ENCODE data around the gene DNAJB1. TPM values are rescaled to one million over a fixed set of nuclear protein-coding genes. Genes with fewer than 3 reads are reported as not detected.

The DNAJB1 gene
- total and polyA plus RNA-seq, 2 of the 13 experiments (the other 11 are each of a cell fraction or from before 2014, with no cell fraction given), result 87.5 to 97.3 TPM

- TF ChIP-seq, protein P1, sequence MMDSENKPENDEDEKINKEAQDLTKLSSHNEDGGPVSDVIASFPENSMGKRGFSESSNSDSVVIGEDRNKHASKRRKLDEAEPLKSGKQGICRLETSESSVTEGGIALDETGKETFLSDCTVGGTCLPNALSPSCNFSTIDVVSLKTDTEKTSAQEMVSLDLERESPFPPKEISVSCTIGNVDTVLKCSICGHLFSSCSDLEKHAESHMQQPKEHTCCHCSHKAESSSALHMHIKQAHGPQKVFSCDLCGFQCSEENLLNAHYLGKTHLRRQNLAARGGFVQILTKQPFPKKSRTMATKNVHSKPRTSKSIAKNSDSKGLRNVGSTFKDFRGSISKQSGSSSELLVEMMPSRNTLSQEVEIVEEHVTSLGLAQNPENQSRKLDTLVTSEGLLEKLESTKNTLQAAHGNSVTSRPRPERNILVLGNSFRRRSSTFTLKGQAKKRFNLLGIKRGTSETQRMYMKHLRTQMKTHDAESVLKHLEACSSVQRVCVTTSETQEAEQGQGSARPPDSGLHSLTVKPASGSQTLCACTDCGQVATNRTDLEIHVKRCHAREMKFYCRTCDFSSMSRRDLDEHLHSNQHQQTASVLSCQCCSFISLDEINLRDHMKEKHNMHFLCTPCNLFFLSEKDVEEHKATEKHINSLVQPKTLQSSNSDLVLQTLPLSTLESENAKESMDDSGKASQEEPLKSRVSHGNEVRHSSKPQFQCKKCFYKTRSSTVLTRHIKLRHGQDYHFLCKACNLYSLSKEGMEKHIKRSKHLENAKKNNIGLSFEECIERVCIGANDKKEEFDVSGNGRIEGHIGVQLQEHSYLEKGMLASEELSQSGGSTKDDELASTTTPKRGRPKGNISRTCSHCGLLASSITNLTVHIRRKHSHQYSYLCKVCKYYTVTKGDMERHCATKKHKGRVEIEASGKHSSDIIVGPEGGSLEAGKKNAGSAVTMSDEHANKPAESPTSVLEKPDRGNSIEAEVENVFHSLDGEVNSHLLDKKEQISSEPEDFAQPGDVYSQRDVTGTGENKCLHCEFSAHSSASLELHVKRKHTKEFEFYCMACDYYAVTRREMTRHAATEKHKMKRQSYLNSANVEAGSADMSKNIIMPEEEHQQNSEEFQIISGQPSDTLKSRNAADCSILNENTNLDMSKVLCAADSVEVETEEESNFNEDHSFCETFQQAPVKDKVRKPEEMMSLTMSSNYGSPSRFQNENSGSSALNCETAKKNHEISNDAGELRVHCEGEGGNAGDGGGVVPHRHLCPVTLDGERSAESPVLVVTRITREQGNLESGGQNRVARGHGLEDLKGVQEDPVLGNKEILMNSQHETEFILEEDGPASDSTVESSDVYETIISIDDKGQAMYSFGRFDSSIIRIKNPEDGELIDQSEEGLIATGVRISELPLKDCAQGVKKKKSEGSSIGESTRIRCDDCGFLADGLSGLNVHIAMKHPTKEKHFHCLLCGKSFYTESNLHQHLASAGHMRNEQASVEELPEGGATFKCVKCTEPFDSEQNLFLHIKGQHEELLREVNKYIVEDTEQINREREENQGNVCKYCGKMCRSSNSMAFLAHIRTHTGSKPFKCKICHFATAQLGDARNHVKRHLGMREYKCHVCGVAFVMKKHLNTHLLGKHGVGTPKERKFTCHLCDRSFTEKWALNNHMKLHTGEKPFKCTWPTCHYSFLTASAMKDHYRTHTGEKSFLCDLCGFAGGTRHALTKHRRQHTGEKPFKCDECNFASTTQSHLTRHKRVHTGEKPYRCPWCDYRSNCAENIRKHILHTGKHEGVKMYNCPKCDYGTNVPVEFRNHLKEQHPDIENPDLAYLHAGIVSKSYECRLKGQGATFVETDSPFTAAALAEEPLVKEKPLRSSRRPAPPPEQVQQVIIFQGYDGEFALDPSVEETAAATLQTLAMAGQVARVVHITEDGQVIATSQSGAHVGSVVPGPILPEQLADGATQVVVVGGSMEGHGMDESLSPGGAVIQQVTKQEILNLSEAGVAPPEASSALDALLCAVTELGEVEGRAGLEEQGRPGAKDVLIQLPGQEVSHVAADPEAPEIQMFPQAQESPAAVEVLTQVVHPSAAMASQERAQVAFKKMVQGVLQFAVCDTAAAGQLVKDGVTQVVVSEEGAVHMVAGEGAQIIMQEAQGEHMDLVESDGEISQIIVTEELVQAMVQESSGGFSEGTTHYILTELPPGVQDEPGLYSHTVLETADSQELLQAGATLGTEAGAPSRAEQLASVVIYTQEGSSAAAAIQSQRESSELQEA (CRISPR knock-in tag; IDR thresholded peaks at IDR 0.05; ENCODE audit: not compliant biosample characterization), result no peak
- TF ChIP-seq SMAD1 (CRISPR knock-in tag; IDR thresholded peaks at IDR 0.05; ENCODE audit: borderline replicate concordance, low read depth), result no peak
- TF ChIP-seq CREB1 (IDR thresholded peaks at IDR 0.05), result no peak; the same call in 1 of the 2 replicates
- peak; percentile 39 for TF ChIP-seq CREB1 (CRISPR knock-in tag; IDR thresholded peaks at IDR 0.05)
- TF ChIP-seq RFXANK (CRISPR knock-in tag; IDR thresholded peaks at IDR 0.05), result 0 out of 2 replicates have a peak, but pooled peaks have one; percentile 33
- TF ChIP-seq, protein P2, sequence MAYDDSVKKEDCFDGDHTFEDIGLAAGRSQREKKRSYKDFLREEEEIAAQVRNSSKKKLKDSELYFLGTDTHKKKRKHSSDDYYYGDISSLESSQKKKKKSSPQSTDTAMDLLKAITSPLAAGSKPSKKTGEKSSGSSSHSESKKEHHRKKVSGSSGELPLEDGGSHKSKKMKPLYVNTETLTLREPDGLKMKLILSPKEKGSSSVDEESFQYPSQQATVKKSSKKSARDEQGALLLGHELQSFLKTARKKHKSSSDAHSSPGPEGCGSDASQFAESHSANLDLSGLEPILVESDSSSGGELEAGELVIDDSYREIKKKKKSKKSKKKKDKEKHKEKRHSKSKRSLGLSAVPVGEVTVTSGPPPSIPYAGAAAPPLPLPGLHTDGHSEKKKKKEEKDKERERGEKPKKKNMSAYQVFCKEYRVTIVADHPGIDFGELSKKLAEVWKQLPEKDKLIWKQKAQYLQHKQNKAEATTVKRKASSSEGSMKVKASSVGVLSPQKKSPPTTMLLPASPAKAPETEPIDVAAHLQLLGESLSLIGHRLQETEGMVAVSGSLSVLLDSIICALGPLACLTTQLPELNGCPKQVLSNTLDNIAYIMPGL (CRISPR knock-in tag; IDR thresholded peaks at IDR 0.05; ENCODE audit: borderline replicate concordance in 1 of 2, low read depth in 1 of 2), result peak in 1 of 2 experiments; percentile 56; a peak in 1 of 4 replicates
- no peak for TF ChIP-seq RORA (CRISPR knock-in tag; IDR thresholded peaks at IDR 0.05)
- TF ChIP-seq ZNF577 (CRISPR knock-in tag; IDR thresholded peaks at IDR 0.05; ENCODE audit: borderline replicate concordance, low read depth), result no peak
- TF ChIP-seq, protein P3, sequence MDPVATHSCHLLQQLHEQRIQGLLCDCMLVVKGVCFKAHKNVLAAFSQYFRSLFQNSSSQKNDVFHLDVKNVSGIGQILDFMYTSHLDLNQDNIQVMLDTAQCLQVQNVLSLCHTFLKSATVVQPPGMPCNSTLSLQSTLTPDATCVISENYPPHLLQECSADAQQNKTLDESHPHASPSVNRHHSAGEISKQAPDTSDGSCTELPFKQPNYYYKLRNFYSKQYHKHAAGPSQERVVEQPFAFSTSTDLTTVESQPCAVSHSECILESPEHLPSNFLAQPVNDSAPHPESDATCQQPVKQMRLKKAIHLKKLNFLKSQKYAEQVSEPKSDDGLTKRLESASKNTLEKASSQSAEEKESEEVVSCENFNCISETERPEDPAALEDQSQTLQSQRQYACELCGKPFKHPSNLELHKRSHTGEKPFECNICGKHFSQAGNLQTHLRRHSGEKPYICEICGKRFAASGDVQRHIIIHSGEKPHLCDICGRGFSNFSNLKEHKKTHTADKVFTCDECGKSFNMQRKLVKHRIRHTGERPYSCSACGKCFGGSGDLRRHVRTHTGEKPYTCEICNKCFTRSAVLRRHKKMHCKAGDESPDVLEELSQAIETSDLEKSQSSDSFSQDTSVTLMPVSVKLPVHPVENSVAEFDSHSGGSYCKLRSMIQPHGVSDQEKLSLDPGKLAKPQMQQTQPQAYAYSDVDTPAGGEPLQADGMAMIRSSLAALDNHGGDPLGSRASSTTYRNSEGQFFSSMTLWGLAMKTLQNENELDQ (CRISPR knock-in tag; IDR thresholded peaks at IDR 0.05; ENCODE audit: borderline replicate concordance), result no peak
- TF ChIP-seq HNF1B (CRISPR knock-in tag; IDR thresholded peaks at IDR 0.05), result no peak; the same call in 1 of the 2 replicates
Measured at GRCh38 chr19:14519860-14520407, 1.7 kb upstream of the DNAJB1 start (continued).
